A549 (cell line): ENCODE results near the gene ZNF292.

Source experiments
- CTCF ChIP-seq: fragments of >200 bp; sonication (Bioruptor Twin); formaldehyde crosslinking; IDR thresholded peaks from 3 replicates; pipeline ENCODE4 v1.5.1; 2016
- RAD21 ChIP-seq, 2 experiments: fragments of >200 bp in 1 of 2; sonication (Bioruptor Twin) in 1 of 2; formaldehyde crosslinking in 1 of 2; IDR thresholded peaks in 1 of 2; conservative IDR thresholded peaks in 1 of 2; 2 replicates in 1 of 2; 3 replicates in 1 of 2; pipeline ENCODE4 v1.6.1; 2012 to 2018; ENCODE audit warnings: inconsistent platforms in 1 of 2

- TF ChIP-seq RAD21 (conservative IDR thresholded peaks at IDR 0.05 in 1 of 2, IDR thresholded peaks at IDR 0.05 in 1 of 2) (no peak), CTCF (no peak)
Observed at GRCh38 chr6:87151471-87151780, 3.9 kb upstream of the ZNF292 start.
